ENCODE results near the gene PLEKHM2.

PLEKHM2 gene

GRCh38 chr1:15687446-15687845, 3.3 kb downstream of the PLEKHM2 start:
- H3K27me3 ChIP-seq, result no peaks in the 10 kb centered on the region
- no peak for DNase-seq
- no peak overlapping the region for H3K4me3 ChIP-seq
- no peaks in the 10 kb centered on the region for H3K9me3 ChIP-seq
- H3K36me3 ChIP-seq, result no peaks in the 10 kb centered on the region
- intact Hi-C loops (cut with DNase I; ENCODE audit: low total_unique reads), result no loop called here
- no peak overlapping the region for H3K27ac ChIP-seq
- peaks cover 0 to 50% (median 35%) of the 10 kb centered on the region in 4 donors for H3K4me1 ChIP-seq
- TF ChIP-seq CTCF (IDR thresholded peaks at IDR 0.05), result no peak

- Histone ChIP-seq H3K9me3 (no peaks in the 10 kb centered on the region), H3K27ac (peak overlapping the region in 1 of 2 donors; percentile 27)
Observed at GRCh38 chr1:15690317-15690716, 6.2 kb downstream of the PLEKHM2 start.

GRCh38 chr1:15691434-15692032, 7.4 kb downstream of the PLEKHM2 start:
- intact Hi-C loops (cut with DNase I; ENCODE audit: low total_unique reads), result no loop called here
- Histone ChIP-seq H3K9me3 (no peaks in the 10 kb centered on the region), H3K27me3 (no peaks in the 10 kb centered on the region), H3K4me3 (no peak overlapping the region), H3K4me1 (peaks cover 0 to 44% (median 24%) of the 10 kb centered on the region in 4 donors), H3K36me3 (peaks cover 0 to 1% (median 0%) of the 10 kb centered on the region in 3 donors), H3K27ac (peak overlapping the region; percentile 27 to 41)
- no peak for TF ChIP-seq CTCF (IDR thresholded peaks at IDR 0.05)
- no peak for DNase-seq

More at GRCh38 chr1:15690317-15690716, 6.2 kb downstream of the PLEKHM2 start:
- Histone ChIP-seq H3K4me3 (no peak overlapping the region), H3K4me1 (peaks cover 0 to 56% (median 28%) of the 10 kb centered on the region in 4 donors), H3K27me3 (no peaks in the 10 kb centered on the region), H3K36me3 (no peaks in the 10 kb centered on the region)
- intact Hi-C loops (cut with DNase I; ENCODE audit: low total_unique reads), result no loop called here
- no peak for TF ChIP-seq CTCF (IDR thresholded peaks at IDR 0.05)
- no peak for DNase-seq

GRCh38 chr1:15692121-15692682, 8.1 kb downstream of the PLEKHM2 start:
- no peak for TF ChIP-seq CTCF (IDR thresholded peaks at IDR 0.05)
- peaks cover 0 to 44% (median 26%) of the 10 kb centered on the region in 4 donors for H3K4me1 ChIP-seq
- no peak overlapping the region for H3K4me3 ChIP-seq
- H3K27me3 ChIP-seq, result no peaks in the 10 kb centered on the region
- no peak for DNase-seq
- no peak overlapping the region for H3K27ac ChIP-seq
- H3K36me3 ChIP-seq, result peaks cover 0 to 6% (median 0%) of the 10 kb centered on the region in 3 donors
- intact Hi-C loops (cut with DNase I; ENCODE audit: low total_unique reads), result no loop called here
- no peaks in the 10 kb centered on the region for H3K9me3 ChIP-seq

GRCh38 chr1:15693371-15693770, 9.3 kb downstream of the PLEKHM2 start:
- H3K36me3 ChIP-seq, result peaks cover 0 to 6% (median 0%) of the 10 kb centered on the region in 3 donors
- intact Hi-C loops (cut with DNase I; ENCODE audit: low total_unique reads), result no loop called here
- no peak overlapping the region for H3K4me3 ChIP-seq
- DNase-seq, result no peak
- H3K4me1 ChIP-seq, result peaks cover 0 to 55% (median 28%) of the 10 kb centered on the region in 4 donors
- H3K9me3 ChIP-seq, result no peaks in the 10 kb centered on the region
- TF ChIP-seq CTCF (IDR thresholded peaks at IDR 0.05), result no peak
- H3K27ac ChIP-seq, result no peak overlapping the region
- H3K27me3 ChIP-seq, result no peaks in the 10 kb centered on the region
